WTC11 (cell line): ENCODE measurements around the gene HSBP1L1. TPM values are rescaled to one million over a fixed set of nuclear protein-coding genes. Genes with fewer than 3 reads are reported as not detected.
A peak's percentile ranks its signal among the peaks of the same experiment; 100 is the strongest.

Experiments used
- ARID4B ChIP-seq: sonication (generic); formaldehyde crosslinking; IDR thresholded peaks from 2 replicates; pipeline ENCODE4 v1.8.0; 2023; ENCODE audit warnings: missing genetic modification reagents, mild to moderate bottlenecking, borderline replicate concordance
- ATF6 ChIP-seq: sonication (generic); formaldehyde crosslinking; IDR thresholded peaks from 2 replicates; pipeline ENCODE4 v1.8.1; 2023; ENCODE audit warnings: mild to moderate bottlenecking, missing genetic modification reagents
- E2F1 ChIP-seq: sonication (generic); formaldehyde crosslinking; IDR thresholded peaks from 2 replicates; pipeline ENCODE4 v1.8.0; 2022; ENCODE audit warnings: mild to moderate bottlenecking, missing genetic modification reagents
- ESRRA ChIP-seq: sonication (generic); formaldehyde crosslinking; IDR thresholded peaks from 2 replicates; pipeline ENCODE4 v1.8.1; 2022; ENCODE audit warnings: mild to moderate bottlenecking, missing genetic modification reagents, borderline replicate concordance
- FOXP1 ChIP-seq: sonication (generic); formaldehyde crosslinking; IDR thresholded peaks from 2 replicates; pipeline ENCODE4 v1.8.0; 2022; ENCODE audit warnings: missing genetic modification reagents, mild to moderate bottlenecking, moderate library complexity, borderline replicate concordance
- GRHL2 ChIP-seq: fragments of 250-450 bp; sonication (Bioruptor Pico); IDR thresholded peaks from 2 replicates; pipeline ENCODE4 v1.8.0; 2022; ENCODE audit warnings: mild to moderate bottlenecking, moderate library complexity; ENCODE audit not compliant: insufficient replicate concordance, severe bottlenecking
- GTF2I ChIP-seq: fragments of 250-450 bp; sonication (Bioruptor Pico); conservative IDR thresholded peaks from 2 replicates; pipeline ENCODE4 v1.4.0; 2021; ENCODE audit warnings: mild to moderate bottlenecking
- IRF2 ChIP-seq: sonication (generic); formaldehyde crosslinking; IDR thresholded peaks from 2 replicates; pipeline ENCODE4 v1.8.0; 2022; ENCODE audit warnings: low read depth, missing genetic modification reagents, borderline replicate concordance
- JUN ChIP-seq: sonication (generic); formaldehyde crosslinking; IDR thresholded peaks from 2 replicates; pipeline ENCODE4 v1.8.0; 2023; ENCODE audit warnings: mild to moderate bottlenecking, missing genetic modification reagents
- MAX ChIP-seq: sonication (generic); formaldehyde crosslinking; IDR thresholded peaks from 2 replicates; pipeline ENCODE4 v1.8.0; 2022; ENCODE audit warnings: mild to moderate bottlenecking, missing genetic modification reagents
- NFYB ChIP-seq: sonication (generic); formaldehyde crosslinking; conservative IDR thresholded peaks from 2 replicates; pipeline ENCODE4 v1.8.0; 2022; ENCODE audit warnings: low read depth, missing genetic modification reagents
- SMAD4 ChIP-seq: sonication (generic); formaldehyde crosslinking; IDR thresholded peaks from 2 replicates; pipeline ENCODE4 v1.8.0; 2022; ENCODE audit warnings: mild to moderate bottlenecking, missing genetic modification reagents
- TEAD1 ChIP-seq: sonication (generic); formaldehyde crosslinking; IDR thresholded peaks from 2 replicates; pipeline ENCODE4 v1.8.0; 2022; ENCODE audit warnings: mild to moderate bottlenecking, missing genetic modification reagents
- TEAD4 ChIP-seq: sonication (generic); formaldehyde crosslinking; IDR thresholded peaks from 2 replicates; pipeline ENCODE4 v1.8.0; 2022; ENCODE audit warnings: mild to moderate bottlenecking, missing genetic modification reagents
- TP53 ChIP-seq: sonication (generic); formaldehyde crosslinking; IDR thresholded peaks from 2 replicates; pipeline ENCODE4 v1.8.1; 2023; ENCODE audit warnings: mild to moderate bottlenecking, missing genetic modification reagents
- USF2 ChIP-seq: sonication (generic); formaldehyde crosslinking; IDR thresholded peaks from 2 replicates; pipeline ENCODE4 v1.8.1; 2023; ENCODE audit warnings: mild to moderate bottlenecking, missing genetic modification reagents, moderate library complexity
- ZBTB21 ChIP-seq: sonication (generic); formaldehyde crosslinking; IDR thresholded peaks from 2 replicates; pipeline ENCODE4 v1.8.1; 2023; ENCODE audit warnings: mild to moderate bottlenecking, missing genetic modification reagents, borderline replicate concordance
- ZMAT4 ChIP-seq: fragments of 250-450 bp; sonication (Bioruptor Pico); IDR thresholded peaks from 2 replicates; pipeline ENCODE4 v1.9.0; 2021; ENCODE audit warnings: mild to moderate bottlenecking
- ZNF219 ChIP-seq: sonication (generic); formaldehyde crosslinking; IDR thresholded peaks from 2 replicates; pipeline ENCODE4 v1.8.0; 2023; ENCODE audit warnings: missing genetic modification reagents, mild to moderate bottlenecking, borderline replicate concordance
- ZNF317 ChIP-seq: sonication (generic); formaldehyde crosslinking; IDR thresholded peaks from 2 replicates; pipeline ENCODE4 v1.8.1; 2023; ENCODE audit warnings: low read depth, mild to moderate bottlenecking, moderate library complexity, missing genetic modification reagents, borderline replicate concordance
- ZNF396 ChIP-seq: fragments of 250-450 bp; sonication (Bioruptor Pico); IDR thresholded peaks from 2 replicates; pipeline ENCODE4 v1.8.0; 2021; ENCODE audit warnings: mild to moderate bottlenecking, moderate library complexity, borderline replicate concordance
- ZNF425 ChIP-seq: fragments of 250-450 bp; sonication (Bioruptor Pico); conservative IDR thresholded peaks from 2 replicates; pipeline ENCODE4 v1.9.0; 2021; ENCODE audit warnings: mild to moderate bottlenecking
- ZNF512 ChIP-seq: sonication (generic); formaldehyde crosslinking; IDR thresholded peaks from 2 replicates; pipeline ENCODE4 v1.8.1; 2022; ENCODE audit warnings: missing genetic modification reagents, borderline replicate concordance
- total RNA-seq: library from RNA; stranded (reverse); gene quantifications from 3 replicates; pipeline ENCODE4 v1.2.3, GENCODE V29; 2021

The HSBP1L1 gene
- total RNA-seq, 1 experiment from 2014 or later: 1.4 TPM

GRCh38 chr18:79988451-79989194 lies 24.2 kb downstream of the HSBP1L1 start, which contains the start of gene TXNL4A (continued):
- 0 out of 2 replicates have a peak, but pooled peaks have one; percentile 37 for TF ChIP-seq NFYB (CRISPR knock-in tag)
- TF ChIP-seq ZNF512 (CRISPR knock-in tag): no peak
- no peak for TF ChIP-seq ATF6 (CRISPR knock-in tag)
- 0 out of 2 replicates have a peak, but pooled peaks have one; percentile 17 for TF ChIP-seq E2F1 (CRISPR knock-in tag)
- no peak for TF ChIP-seq USF2 (CRISPR knock-in tag)
- no peak for TF ChIP-seq ZNF425 (CRISPR knock-in tag)
- TF ChIP-seq ARID4B (CRISPR knock-in tag): peak; percentile 56; the same call in 1 of the 2 replicates
- TF ChIP-seq JUN (CRISPR knock-in tag): no peak
- peak; percentile 37; the same call in 1 of the 2 replicates for TF ChIP-seq FOXP1 (CRISPR knock-in tag)
- TF ChIP-seq SMAD4 (CRISPR knock-in tag): no peak
- 0 out of 2 replicates have a peak, but pooled peaks have one; percentile 57 for TF ChIP-seq TP53 (CRISPR knock-in tag)
- TF ChIP-seq TEAD1 (CRISPR knock-in tag): no peak
- no peak for TF ChIP-seq ZMAT4 (CRISPR knock-in tag)
- 0 out of 2 replicates have a peak, but pooled peaks have one; percentile 57 for TF ChIP-seq ZNF219 (CRISPR knock-in tag)
- TF ChIP-seq GTF2I (CRISPR knock-in tag): no peak
- TF ChIP-seq IRF2 (CRISPR knock-in tag): no peak
- 0 out of 2 replicates have a peak, but pooled peaks have one; percentile 45 for TF ChIP-seq ZNF317
- no peak; the same call in 1 of the 2 replicates for TF ChIP-seq ZBTB21 (CRISPR knock-in tag)
- peak; percentile 0; the same call in 1 of the 2 replicates for TF ChIP-seq ESRRA (CRISPR knock-in tag)
- TF ChIP-seq GRHL2 (CRISPR knock-in tag): no peak
- peak; percentile 90 for TF ChIP-seq MAX (CRISPR knock-in tag)
- TF ChIP-seq TEAD4 (CRISPR knock-in tag): no peak
- no peak for TF ChIP-seq ZNF396 (CRISPR knock-in tag)
